H1 (cell line): ENCODE results near the gene EVI5. TPM values are rescaled to one million over a fixed set of nuclear protein-coding genes. Genes with fewer than 3 reads are reported as not detected.

Source experiments
- CTCF ChIA-PET: fragments of 300-600 bp; sonication (Branson Sonifier 250); formaldehyde crosslinking; loops from one replicate; lab custom pipeline; 2021; ENCODE audit not compliant: partially characterized antibody; lab: Charles Lee
- POLR2A ChIA-PET: fragments of 300-600 bp; sonication (Branson Sonifier 250); formaldehyde crosslinking; loops from one replicate; lab custom pipeline; 2021; ENCODE audit warnings: inconsistent platforms; ENCODE audit not compliant: partially characterized antibody; lab: Charles Lee
- DNase-seq, 2 experiments: peaks; one replicate each; pipeline versions ENCODE4 v3.0.0 to v3.0.0-alpha.2; 2010 to 2022; ENCODE audit warnings: low spot score in 2 of 2, low read depth in 1 of 2, mixed read lengths in 1 of 2
- FAIRE-seq: peaks from 2 replicates; lab custom pipeline; 2011; peaks lifted over from hg19 to GRCh38; lab: Jason Lieb, UNC
- H2AFZ ChIP-seq: 2 replicates; pipeline ENCODE4 v1.8.1; 2012; ENCODE audit warnings: low read length, inconsistent platforms
- H2AK5ac ChIP-seq: 2 replicates; pipeline ENCODE4 v1.6.1; 2013; ENCODE audit warnings: low read depth, low read length
- H2BK120ac ChIP-seq: replicated peaks from 2 replicates; pipeline ENCODE3; 2013; ENCODE audit warnings: low read depth, low read length, inconsistent platforms
- H2BK12ac ChIP-seq: 2 replicates; pipeline ENCODE4 v1.6.1; 2013; ENCODE audit warnings: low read depth, low read length
- H2BK15ac ChIP-seq: 2 replicates; pipeline ENCODE4 v1.6.1; 2013; ENCODE audit warnings: low read length
- H2BK20ac ChIP-seq: 2 replicates; pipeline ENCODE4 v1.6.1; 2013; ENCODE audit warnings: low read length
- H2BK5ac ChIP-seq: 2 replicates; pipeline ENCODE4 v1.6.1; 2013; ENCODE audit warnings: low read depth, low read length
- H3K14ac ChIP-seq: 2 replicates; pipeline ENCODE4 v1.6.1; 2013; ENCODE audit warnings: inconsistent platforms; ENCODE audit not compliant: insufficient read length
- H3K18ac ChIP-seq: 2 replicates; pipeline ENCODE4 v1.6.1; 2013; ENCODE audit warnings: low read length; ENCODE audit errors: extremely low read depth
- H3K23ac ChIP-seq: 2 replicates; pipeline ENCODE4 v1.6.1; 2013; ENCODE audit warnings: inconsistent platforms; ENCODE audit not compliant: insufficient read length
- H3K23me2 ChIP-seq: 2 replicates; pipeline ENCODE4 v1.6.1; 2013; ENCODE audit warnings: low read depth, low read length
- H3K27ac ChIP-seq: 2 replicates; pipeline ENCODE4 v1.6.1; 2011; ENCODE audit warnings: low read depth, low read length, inconsistent platforms
- H3K27me3 ChIP-seq, 4 experiments: replicated peaks in 1 of 4; 1 replicate in 1 of 4; 2 replicates in 3 of 4; pipeline versions ENCODE4 v1.6.1 to v1.8.1; 2011 to 2013; ENCODE audit warnings: low read length in 3 of 4, mild to moderate bottlenecking in 3 of 4, inconsistent platforms in 2 of 4, mixed read lengths in 2 of 4, moderate library complexity in 1 of 4; ENCODE audit not compliant: control insufficient read depth in 3 of 4, insufficient read depth in 3 of 4; ENCODE audit errors: extremely low read depth in 1 of 4
- H3K36me3 ChIP-seq, 4 experiments: 2 replicates each; pipeline versions ENCODE4 v1.6.1 to v1.8.1; 2011 to 2013; ENCODE audit warnings: mild to moderate bottlenecking in 4 of 4, low read length in 3 of 4, moderate library complexity in 2 of 4, control low read depth in 1 of 4, inconsistent platforms in 1 of 4; ENCODE audit not compliant: insufficient read depth in 4 of 4, control insufficient read depth in 2 of 4
- H3K4ac ChIP-seq: replicated peaks from 2 replicates; pipeline ENCODE3; 2013; ENCODE audit warnings: low read length, low read depth, mixed read lengths, inconsistent platforms; ENCODE audit not compliant: insufficient read length
- H3K4me1 ChIP-seq, 4 experiments: replicated peaks in 1 of 4; 1 replicate in 1 of 4; 2 replicates in 3 of 4; pipeline versions ENCODE4 v1.6.1 to v1.8.1; 2011 to 2013; ENCODE audit warnings: low read length in 3 of 4, inconsistent platforms in 2 of 4, mixed read lengths in 1 of 4; ENCODE audit not compliant: insufficient read depth in 4 of 4, control insufficient read depth in 3 of 4
- H3K4me2 ChIP-seq, 2 experiments: 2 replicates each; pipeline versions ENCODE4 v1.6.1 to v1.8.1; 2011 to 2013; ENCODE audit warnings: low read depth in 2 of 2, low read length in 2 of 2, control low read depth in 1 of 2, inconsistent platforms in 1 of 2, mild to moderate bottlenecking in 1 of 2; ENCODE audit not compliant: insufficient read depth in 1 of 2
- H3K4me3 ChIP-seq, 4 experiments: fragments of 200-600, 300-600 bp in 1 of 4; sonication (generic), shearing (Covaris generic), sonication (Bioruptor Twin) in 1 of 4; 2 replicates each; pipeline versions ENCODE4 v1.5.1 to v1.8.1; 2011 to 2016; ENCODE audit warnings: low read length in 4 of 4, low read depth in 3 of 4, control low read depth in 2 of 4, inconsistent platforms in 2 of 4, mild to moderate bottlenecking in 2 of 4, mixed read lengths in 1 of 4, moderate library complexity in 1 of 4; ENCODE audit not compliant: insufficient read depth in 2 of 4; ENCODE audit errors: extremely low read depth in 1 of 4
- H3K56ac ChIP-seq: replicated peaks from 2 replicates; pipeline ENCODE3; 2013; ENCODE audit warnings: low read depth, mild to moderate bottlenecking, mixed read lengths, low read length, inconsistent platforms; ENCODE audit not compliant: insufficient read length
- H3K79me1 ChIP-seq: 2 replicates; pipeline ENCODE4 v1.6.1; 2013; ENCODE audit warnings: low read depth, low read length, control low read depth
- H3K79me2 ChIP-seq, 2 experiments: 2 replicates each; pipeline versions ENCODE4 v1.6.1 to v1.8.1; 2012 to 2013; ENCODE audit warnings: low read length in 2 of 2, mild to moderate bottlenecking in 2 of 2, inconsistent platforms in 1 of 2; ENCODE audit not compliant: insufficient read depth in 2 of 2, control insufficient read depth in 1 of 2
- H3K9ac ChIP-seq, 4 experiments: replicated peaks in 1 of 4; 1 replicate in 1 of 4; 2 replicates in 3 of 4; pipeline versions ENCODE4 v1.6.1 to v1.8.1; 2011 to 2013; ENCODE audit warnings: low read depth in 3 of 4, low read length in 3 of 4, control low read depth in 2 of 4, mild to moderate bottlenecking in 2 of 4, moderate library complexity in 2 of 4, inconsistent platforms in 1 of 4; ENCODE audit errors: extremely low read depth in 1 of 4
- H3K9me3 ChIP-seq, 2 experiments: 2 replicates each; pipeline versions ENCODE4 v1.6.1 to v1.8.1; 2012 to 2013; ENCODE audit warnings: mild to moderate bottlenecking in 2 of 2, moderate library complexity in 2 of 2, control low read depth in 1 of 2, inconsistent platforms in 1 of 2, low read depth in 1 of 2, low read length in 1 of 2, mixed read lengths in 1 of 2; ENCODE audit not compliant: insufficient read depth in 2 of 2
- H4K20me1 ChIP-seq, 2 experiments: replicated peaks in 1 of 2; 2 replicates each; pipeline versions ENCODE3 to v1.8.1; 2011 to 2013; ENCODE audit warnings: inconsistent platforms in 2 of 2, low read length in 2 of 2, mild to moderate bottlenecking in 1 of 2; ENCODE audit not compliant: insufficient read depth in 2 of 2, control insufficient read depth in 1 of 2
- H4K5ac ChIP-seq: 2 replicates; pipeline ENCODE4 v1.6.1; 2013; ENCODE audit warnings: low read length, low read depth, mixed read lengths, inconsistent platforms; ENCODE audit not compliant: insufficient read length
- H4K8ac ChIP-seq: 2 replicates; pipeline ENCODE4 v1.8.0; 2013; ENCODE audit warnings: mild to moderate bottlenecking, moderate library complexity, low read length, inconsistent platforms; ENCODE audit not compliant: insufficient read depth; ENCODE audit errors: extremely low read depth
- H4K91ac ChIP-seq: replicated peaks from 2 replicates; pipeline ENCODE3; 2013; ENCODE audit warnings: low read length, mixed read lengths, inconsistent platforms; ENCODE audit not compliant: insufficient read length
- EGR1 ChIP-seq: IDR thresholded peaks from 2 replicates; pipeline ENCODE4 v1.6.1; 2011; ENCODE audit warnings: low read depth, low read length, borderline replicate concordance
- EZH2 ChIP-seq: fragments of 200-600 bp; sonication (generic); IDR thresholded peaks from 2 replicates; pipeline ENCODE4 v1.7.1; 2012; ENCODE audit warnings: low read depth, mild to moderate bottlenecking, moderate library complexity, low read length, inconsistent platforms; ENCODE audit not compliant: severe bottlenecking
- POLR2AphosphoS5 ChIP-seq: IDR thresholded peaks from 2 replicates; pipeline ENCODE4 v1.6.1; 2011; ENCODE audit warnings: low read depth, low read length
- RAD21 ChIP-seq, 2 experiments: IDR thresholded peaks in 1 of 2; conservative IDR thresholded peaks in 1 of 2; 2 replicates each; pipeline ENCODE4 v1.6.1; 2011; ENCODE audit warnings: low read depth in 2 of 2, low read length in 2 of 2, improper control_type of control experiment in 1 of 2, inconsistent platforms in 1 of 2, mild to moderate bottlenecking in 1 of 2, moderate library complexity in 1 of 2
- RFX5 ChIP-seq: IDR thresholded peaks from 2 replicates; pipeline ENCODE4 v1.6.1; 2011; ENCODE audit warnings: low read depth, low read length, improper control_type of control experiment, borderline replicate concordance
- SIRT6 ChIP-seq: IDR thresholded peaks from one replicate; pipeline ENCODE4 v1.7.1; 2012; ENCODE audit warnings: low read length, inconsistent platforms
- YY1 ChIP-seq: IDR thresholded peaks from 2 replicates; pipeline ENCODE4 v1.6.1; 2011; ENCODE audit warnings: low read depth, mild to moderate bottlenecking, low read length
- WGBS, 2 experiments: shearing (Covaris generic) in 1 of 2; methylation state at CpG; one replicate each; pipeline versions ENCODE4 v1.1.6 to v1.1.7; 2013 to 2015; ENCODE audit warnings: low lambda C conversion rate in 2 of 2, mixed read lengths in 2 of 2, inconsistent platforms in 1 of 2, low coverage in 1 of 2, missing lambda C conversion rate in 1 of 2; ENCODE audit not compliant: insufficient replicate concordance in 2 of 2, insufficient coverage in 1 of 2, insufficient read length in 1 of 2; ENCODE audit errors: extremely low coverage in 1 of 2, missing lambda C conversion rate in 1 of 2; 5-methylcytosine and 5-hydroxymethylcytosine counted together
- polyA plus RNA-seq, 7 experiments: library from polyadenylated mRNA; depleted of rRNA in 3 of 7; stranded (reverse) in 5 of 7; unstranded in 2 of 7; fragments of >200 nt in 5 of 7; fragments of 200-250 nt in 2 of 7; gene quantifications; 1 replicate in 5 of 7; 2 replicates in 1 of 7; 4 replicates in 1 of 7; pipeline versions ENCODE4 v1.2.1 to v1.2.3, GENCODE V29; 2011 to 2013; ENCODE audit warnings: missing spikeins in 2 of 7, mixed read lengths in 2 of 7
- total RNA-seq: library from RNA; stranded (reverse); fragmentation: NEBNext Ultra II Directional; extraction: Animal tissue kit (Norgen Biotek cat#: 25700); gene quantifications from 2 replicates; pipeline ENCODE4 v1.2.1, GENCODE V29; 2021
- TF ChIP-seq, protein P1 (sequence below): IDR thresholded peaks from 2 replicates; pipeline ENCODE4 v1.6.1; 2012; ENCODE audit warnings: inconsistent platforms

Gene EVI5
- total and polyA plus RNA-seq, 2 of the 8 experiments (the other 6 are each of a cell fraction or from before 2014, with no cell fraction given) = 1.7 to 13.7 TPM

DNA sequence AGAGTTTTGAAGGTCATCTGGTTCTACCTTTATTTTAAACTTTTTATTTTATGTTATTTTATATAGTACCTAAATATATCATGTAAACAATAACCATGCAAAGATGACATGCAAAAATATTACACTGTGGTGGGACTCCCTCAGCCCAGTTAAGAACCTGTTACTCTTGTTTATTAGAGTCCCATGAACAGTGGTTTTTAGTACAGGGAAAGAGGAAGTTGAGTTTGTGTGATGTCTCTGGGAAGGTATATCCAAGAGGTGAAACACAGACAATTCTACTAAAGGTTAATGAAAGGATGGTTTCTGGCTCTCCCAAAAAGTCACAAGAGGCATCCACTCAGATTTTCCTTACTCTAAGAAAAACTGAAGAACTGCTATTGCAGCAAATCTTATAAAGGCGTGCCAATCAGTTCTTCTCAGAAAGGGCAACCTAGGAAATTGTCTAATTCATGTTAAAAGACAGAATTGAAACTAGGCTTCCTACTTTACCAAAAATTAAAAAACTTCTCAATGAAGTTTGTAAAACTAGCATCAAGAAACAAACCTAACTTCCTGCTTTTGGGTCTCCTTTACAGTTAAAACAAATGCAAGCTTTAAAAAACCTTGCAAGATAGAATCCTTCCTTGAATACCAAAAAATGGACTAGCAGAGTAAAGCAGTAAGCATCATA lies 318.1 kb downstream of the EVI5 start:
- Histone ChIP-seq H3K36me3 (no peaks in the 10 kb centered on the region), H3K4me3 (no peak overlapping the region), H4K8ac (no peak overlapping the region), H3K14ac (no peak overlapping the region), H4K5ac (no peak overlapping the region), H3K27me3 (no peaks in the 10 kb centered on the region), H2AK5ac (no peak overlapping the region), H2BK20ac (no peak overlapping the region), H3K79me2 (no peaks in the 10 kb centered on the region), H3K27ac (no peak overlapping the region), H3K9me3 (no peaks in the 10 kb centered on the region), H2BK12ac (no peak overlapping the region), H2BK5ac (no peak overlapping the region), H2BK15ac (no peak overlapping the region), H3K79me1 (no peaks in the 10 kb centered on the region), H2AFZ (no peak overlapping the region), H3K9ac (no peak overlapping the region), H3K23ac (no peak overlapping the region), H3K23me2 (no peaks in the 10 kb centered on the region), H4K91ac (no peak overlapping the region), H3K4me2 (no peak overlapping the region), H3K56ac (no peak overlapping the region), H2BK120ac (no peak overlapping the region), H3K4me1 (no peaks in the 10 kb centered on the region), H4K20me1 (no peaks in the 10 kb centered on the region), H3K18ac (no peak overlapping the region), H3K4ac (no peak overlapping the region)
- 91% methylated on average over 1 of the region's 1 CpG; no CpG with 5 or more reads in 1 of the 2 experiments for WGBS, 2 experiments
- DNase-seq = no peak
- TF ChIP-seq SIRT6 = no peak
- no peak for TF ChIP-seq YY1
- TF ChIP-seq RFX5 = no peak
- TF ChIP-seq, protein P1, sequence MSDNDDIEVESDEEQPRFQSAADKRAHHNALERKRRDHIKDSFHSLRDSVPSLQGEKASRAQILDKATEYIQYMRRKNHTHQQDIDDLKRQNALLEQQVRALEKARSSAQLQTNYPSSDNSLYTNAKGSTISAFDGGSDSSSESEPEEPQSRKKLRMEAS = no peak
- no peak for TF ChIP-seq EZH2
- TF ChIP-seq RAD21 (IDR thresholded peaks at IDR 0.05 in 1 of 2, conservative IDR thresholded peaks at IDR 0.05 in 1 of 2; ENCODE audit: low read depth in 2 of 2, low read length in 2 of 2) = no peak
- TF ChIP-seq EGR1 = no peak
- no peak for TF ChIP-seq POLR2AphosphoS5
- ChIA-PET CTCF (interaction anchor here (1.1 kb wide), 1 partner anchor 18 kb away, joined by 3 read pairs; no protein-coding TSS in a partner anchor), POLR2A (interaction anchor here (0.6 kb wide), 1 partner anchor 8 kb away, joined by 3 read pairs; no protein-coding TSS in a partner anchor)
- no peak for FAIRE-seq
